Measurements from ENCODE around the gene MPZL1.
A peak's percentile ranks its signal among the peaks of the same experiment; 100 is the strongest.
"Not testable (repeated sequence)": the region's sequence is repeated elsewhere in the genome, so short reads cannot be mapped to it uniquely, and the experiment has no call there.

MPZL1 gene

DNA sequence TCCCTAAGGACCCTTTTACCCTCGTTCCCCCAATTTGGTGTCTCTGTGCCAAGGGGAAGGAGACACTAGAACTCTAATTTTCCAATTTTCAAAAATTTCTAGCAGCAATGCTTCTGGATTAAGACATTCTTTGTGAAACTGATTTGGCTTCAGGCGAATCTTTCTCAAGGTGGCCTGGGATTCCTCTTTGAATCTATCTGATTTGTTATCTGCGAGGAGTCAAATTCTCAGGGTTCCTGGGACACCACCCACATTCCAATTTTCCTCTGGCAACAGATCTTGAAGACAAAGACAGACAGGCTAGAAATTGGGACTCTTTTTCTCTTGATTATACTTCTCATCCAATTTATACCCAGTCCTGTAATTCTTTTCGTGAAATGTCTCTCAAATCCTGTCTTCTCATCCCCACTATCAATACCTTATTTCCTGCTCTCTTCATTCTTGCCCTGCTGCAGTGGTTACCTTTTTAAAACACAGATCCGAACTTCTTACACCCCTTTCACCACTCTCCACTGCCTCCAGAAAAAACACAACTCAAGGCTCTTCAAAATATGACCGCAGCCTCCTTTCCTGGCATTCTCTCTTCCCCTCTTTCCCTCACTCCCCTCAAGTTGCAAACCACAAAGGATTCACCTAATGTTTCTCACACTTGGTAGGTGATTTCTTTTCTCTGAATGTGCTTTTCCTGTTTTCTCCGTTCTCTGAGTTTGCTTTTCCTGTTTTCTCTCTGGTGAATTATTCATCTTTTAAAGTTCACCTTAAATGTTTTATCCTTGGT is 2.7 kb upstream of the MPZL1 start:
- DNase-seq, result no peak

DNA sequence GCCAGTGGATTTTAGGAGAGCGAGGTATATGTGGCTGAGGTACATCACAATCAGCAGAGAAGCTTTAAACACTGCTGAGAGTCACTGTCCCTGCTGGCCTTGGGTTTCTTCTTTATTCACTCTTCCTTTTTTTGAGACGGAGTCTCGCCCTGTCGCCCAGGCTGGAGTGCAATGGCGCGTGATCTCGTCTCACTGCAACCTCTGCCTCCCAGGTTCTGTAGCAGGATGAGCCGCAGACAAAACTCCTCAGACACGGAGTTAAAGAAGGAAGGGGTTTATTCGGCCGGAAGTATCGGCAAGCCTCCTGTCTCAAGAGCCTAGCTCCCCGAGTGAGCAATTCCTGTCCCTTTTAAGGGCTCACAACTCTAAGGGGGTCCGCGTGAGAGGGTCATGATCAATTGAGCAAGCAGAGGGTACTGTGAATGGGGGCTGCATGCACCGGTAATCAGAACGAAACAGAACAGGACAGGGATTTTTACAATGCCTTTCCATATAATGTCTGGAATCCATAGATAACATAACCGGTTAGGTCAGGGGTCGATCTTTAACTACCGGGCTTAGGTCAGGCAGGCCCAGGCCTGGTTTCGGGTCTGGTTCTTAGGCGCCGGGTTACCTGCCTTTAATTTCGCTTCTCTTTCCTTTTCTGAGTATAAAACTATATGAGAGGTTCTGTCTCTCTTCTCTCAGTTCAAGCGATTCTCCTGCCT is 1.9 kb upstream of the MPZL1 start:
- peak in 1 of 56 donors; percentile 5 for DNase-seq

DNA sequence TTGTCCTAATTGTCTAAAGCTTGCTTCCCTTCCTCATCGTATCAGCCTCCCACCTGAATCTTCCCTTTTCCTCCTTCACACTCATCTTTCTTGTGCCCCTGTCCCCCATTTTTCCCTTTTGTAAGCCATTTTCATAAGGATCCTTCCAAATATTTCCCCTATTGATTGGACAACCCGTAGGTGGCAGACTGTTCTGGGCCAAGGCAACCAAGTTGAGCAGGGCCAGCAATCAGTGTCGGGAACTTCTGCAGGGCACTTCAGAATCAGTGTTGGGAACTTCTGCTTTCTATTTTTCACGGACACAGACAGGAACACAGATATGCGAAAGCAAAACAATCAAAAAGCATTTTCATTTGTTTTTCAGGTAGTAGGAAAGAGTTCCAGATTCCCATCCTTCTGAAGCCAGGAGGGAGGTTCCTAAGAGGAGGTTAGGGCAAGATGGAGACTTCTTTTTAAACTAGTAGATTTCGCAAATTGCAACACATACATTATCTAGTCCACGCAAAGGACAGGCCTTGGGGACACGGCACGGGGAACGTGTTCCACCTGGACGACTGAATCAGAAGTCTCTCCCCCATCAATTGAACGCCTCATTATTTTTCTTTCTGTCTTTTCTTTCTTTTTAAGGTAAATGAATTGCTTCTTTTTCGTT is 691 bp upstream of the MPZL1 start:
- peak in 43 of 56 donors; percentile 1 to 59 (median 28) for DNase-seq

DNA sequence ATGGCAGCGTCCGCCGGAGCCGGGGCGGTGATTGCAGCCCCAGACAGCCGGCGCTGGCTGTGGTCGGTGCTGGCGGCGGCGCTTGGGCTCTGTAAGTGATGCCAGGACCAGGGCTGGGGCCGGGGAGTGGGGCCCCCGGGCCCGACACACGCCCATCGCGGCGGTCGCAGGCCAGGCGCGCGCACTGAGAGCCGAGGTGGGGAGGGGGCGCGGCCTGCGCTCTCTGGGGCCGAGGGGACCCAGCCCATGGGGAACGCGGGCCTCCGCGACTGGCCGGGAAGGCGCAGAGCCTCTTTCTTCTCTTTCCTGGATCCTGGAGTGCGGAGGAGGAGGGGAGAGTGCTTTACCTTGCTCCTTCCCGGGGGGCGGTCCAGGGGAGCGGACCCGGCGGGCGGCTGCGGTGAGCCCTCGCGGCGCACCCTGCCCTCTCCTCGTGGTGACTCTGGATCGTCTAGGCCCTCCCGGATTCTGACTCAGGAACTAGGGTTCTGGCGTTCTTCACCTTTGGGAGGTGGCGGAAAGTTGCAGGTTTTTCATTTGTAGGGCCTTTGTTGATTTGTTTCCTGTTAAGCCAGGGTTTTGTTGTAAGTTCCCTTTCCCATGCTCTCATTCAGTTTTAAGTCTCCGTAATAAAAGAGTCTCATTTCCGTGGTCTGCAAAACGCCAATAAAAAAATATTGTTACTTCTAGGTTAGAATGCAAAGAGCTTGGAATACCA is 529 bp downstream of the MPZL1 start:
- peak in 14 of 56 donors; percentile 15 to 62 (median 42) for DNase-seq

DNA sequence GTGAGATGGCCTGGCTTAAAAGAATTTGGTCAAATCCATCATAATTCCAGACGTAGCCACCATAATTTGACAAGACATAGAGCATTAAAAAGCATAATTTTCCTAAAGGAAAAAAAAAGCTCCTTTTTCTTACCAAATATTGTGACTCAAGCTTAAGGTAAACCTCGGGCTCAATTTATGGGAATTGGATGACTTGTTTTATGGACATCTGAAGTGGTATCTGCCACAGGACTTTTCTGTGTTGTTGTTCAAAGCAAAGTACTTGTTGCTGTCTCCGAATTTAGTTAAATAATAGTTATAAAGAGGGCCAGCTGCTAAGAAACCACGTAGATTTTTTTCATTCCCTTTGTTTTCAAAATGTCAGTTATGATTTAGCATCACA is 1.1 kb downstream of the MPZL1 start:
- DNase-seq, result no peak

DNA sequence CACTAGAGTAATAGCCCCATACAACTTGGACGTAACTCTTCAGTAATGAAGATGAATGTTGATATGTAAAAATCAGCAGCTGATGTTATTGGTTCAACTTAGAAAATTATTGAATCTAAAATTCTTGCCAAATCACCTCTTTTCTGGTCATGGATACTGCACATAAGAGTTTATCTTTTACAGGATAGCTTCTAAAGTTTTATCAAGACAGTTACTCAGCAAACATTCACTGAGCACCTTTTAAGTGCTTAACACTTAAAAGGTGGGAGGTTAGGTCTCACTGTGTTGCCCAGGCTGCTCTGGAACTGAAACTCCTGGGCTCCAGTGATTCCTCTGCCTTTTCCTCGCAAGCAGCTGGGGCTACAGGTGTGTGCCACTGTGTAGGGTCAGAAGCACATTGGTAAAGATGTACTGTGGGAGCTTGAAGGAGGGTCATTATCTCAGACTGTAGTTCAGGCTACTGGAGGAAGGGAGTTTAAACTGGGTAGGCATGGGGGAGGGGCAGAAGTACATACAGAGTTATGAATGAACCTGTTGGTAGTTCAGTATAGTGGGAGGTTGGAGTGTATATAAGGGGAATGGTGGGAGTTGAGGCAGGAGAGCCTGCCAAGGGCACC is 2.0 kb downstream of the MPZL1 start:
- DNase-seq, result no peak

DNA sequence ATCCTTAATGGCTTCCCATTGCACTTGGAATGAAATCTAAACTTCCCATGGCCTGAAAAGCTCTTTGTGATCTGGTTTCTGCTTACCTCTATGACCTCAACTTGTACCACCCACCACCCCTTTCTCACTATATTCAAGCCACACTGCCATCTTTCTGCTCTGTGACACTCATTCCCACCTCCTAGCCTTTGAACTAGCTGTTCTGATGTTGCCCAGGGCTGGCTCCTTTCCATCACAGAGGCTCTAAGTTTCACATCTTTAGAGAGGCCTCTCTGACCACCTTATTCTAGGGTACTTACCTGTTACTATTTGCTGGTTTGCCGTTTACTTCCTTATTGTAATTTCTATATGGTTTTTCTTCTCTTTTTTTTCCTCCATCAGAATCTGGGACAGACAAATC is 4.2 kb downstream of the MPZL1 start:
- no peak for DNase-seq

DNA sequence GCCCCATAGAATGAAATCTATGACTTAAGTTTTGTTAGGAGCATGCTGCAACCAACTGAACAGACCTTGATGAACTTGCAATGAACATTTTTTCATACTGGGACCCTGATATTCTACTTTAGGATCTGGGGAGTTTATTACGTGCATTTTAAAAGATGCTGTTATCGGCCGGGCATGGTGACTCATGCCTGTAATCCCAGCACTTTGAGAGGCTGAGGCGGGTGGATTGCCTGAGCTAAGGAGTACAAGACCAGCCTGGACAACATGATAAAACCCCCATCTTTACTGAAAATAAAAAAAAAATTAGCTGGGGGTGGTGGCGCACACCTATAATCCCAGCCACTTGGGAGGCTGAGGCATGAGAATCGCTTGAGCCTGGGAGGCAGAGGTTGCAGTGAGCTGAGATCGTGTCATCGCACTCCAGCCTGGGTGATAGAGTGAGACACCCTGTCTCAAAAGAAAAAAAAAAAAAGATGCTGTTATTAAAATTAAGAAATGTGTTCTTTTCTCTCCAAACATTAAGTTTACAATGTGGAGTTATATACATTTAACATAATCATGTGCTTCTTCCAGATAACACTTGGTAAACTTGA is 7.1 kb downstream of the MPZL1 start:
- DNase-seq, result no peak

DNA sequence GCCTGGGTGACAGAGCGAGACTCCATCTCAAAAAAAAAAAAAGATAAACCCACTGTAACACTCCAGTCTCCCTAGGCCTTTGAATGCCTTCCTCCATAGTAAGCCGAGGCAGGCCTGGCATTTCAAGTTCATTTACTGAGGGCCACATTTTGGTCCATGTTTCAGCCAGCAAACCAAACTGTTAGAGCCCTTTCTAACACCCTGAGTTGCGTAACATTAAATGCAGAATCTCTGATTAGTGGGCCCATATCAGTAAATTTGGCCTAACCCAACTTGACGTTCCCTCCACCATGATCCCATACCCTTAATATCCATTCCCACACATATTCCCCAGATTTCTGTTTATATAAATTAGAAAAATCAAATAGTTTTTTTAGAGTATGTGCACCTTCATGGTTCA is 12.4 kb downstream of the MPZL1 start:
- no peak for DNase-seq

DNA sequence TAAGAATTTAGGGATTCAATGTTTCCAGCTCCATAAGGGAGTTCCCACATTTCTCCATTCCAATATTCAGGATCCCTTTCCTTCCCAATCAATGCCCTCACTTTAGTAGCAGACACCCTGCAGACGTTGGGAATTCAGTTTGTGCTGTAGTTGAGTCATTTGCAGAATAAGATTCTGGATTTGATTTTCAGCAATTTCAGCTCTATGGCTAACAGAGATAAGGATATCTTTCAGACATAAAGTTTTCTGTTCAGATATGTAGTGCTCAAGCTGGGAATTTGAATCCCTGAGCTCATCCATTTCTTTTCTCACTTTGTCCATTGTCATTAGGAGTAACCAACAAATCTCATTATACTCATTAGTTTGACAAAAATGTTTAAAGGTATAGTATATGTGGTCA is 13.1 kb downstream of the MPZL1 start:
- no peak for DNase-seq

DNA sequence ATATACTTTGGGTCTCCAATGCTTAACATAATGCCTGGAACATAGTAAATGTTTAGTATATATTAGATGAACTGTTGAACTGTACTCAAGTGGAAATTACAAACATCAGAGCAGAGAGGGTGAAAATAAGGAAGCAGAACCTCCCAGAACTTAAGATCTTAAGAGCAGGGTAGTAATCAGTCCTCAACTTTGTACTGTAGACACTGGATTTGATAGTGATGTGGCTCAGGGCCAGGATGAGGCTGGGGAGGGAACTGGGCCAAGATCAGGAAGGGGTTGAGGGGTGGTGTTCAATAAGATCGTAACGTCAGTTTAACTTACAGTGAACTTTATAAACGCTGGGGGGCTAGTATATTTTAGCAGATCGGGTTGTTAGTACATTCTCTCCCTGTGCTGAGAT is 15.4 kb downstream of the MPZL1 start:
- DNase-seq, result no peak

DNA sequence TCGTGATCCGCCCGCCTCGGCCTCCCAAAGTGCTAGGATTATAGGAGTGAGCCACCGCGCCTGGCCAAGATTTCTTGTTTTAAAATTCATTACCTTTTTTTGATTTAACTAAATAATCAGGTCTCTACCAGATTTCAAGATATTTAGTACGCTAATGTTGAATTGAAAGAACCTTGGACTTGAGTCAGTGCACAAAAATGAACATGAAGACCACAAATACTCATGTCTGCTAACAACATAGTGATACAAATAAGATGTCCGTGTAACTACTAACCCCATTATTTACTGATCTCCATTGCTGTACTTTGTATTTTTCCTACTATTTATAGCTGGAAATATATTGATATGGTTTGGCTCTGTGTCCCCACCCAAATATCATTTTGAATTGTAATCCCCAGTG is 16.4 kb downstream of the MPZL1 start:
- DNase-seq, result no peak

DNA sequence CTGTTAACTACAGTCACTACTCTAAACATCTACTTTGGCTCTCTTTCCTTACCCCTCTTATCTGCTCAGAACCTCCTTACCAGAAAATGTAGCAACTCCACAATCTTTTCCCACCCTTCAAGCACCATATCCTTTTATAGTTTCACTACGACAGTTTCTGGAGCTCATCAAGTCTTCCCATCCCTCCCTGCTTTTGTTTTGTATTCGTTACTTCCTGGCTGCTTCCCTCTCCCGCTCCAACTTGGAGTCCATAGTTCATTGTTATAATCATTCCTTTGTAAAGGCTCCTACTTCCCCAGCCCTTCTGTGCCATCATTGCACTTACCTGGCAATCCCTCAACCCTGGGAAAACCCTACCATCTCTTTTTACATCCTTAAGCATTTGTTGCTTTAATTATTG is 18.0 kb downstream of the MPZL1 start:
- DNase-seq, result no peak

DNA sequence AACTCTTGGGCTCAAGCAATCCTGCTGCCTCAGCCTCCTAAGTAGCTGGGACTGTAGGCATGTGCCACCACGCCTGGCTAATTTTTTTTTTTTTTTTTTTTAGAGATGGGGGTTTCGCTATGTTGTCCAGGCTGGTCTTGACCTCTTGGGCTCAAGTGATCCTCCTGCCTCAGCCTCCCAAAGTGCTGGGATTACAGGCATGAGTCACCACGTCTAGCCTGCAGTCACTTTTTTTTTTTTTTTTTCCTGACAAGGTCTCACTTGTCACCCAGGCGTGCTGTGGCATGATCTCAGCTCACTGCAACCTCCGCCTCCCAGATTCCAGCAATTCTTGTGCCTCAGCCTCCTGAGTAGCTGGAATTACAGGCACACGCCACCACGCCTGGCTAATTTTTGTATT is 19.3 kb downstream of the MPZL1 start:
- not testable (repeated sequence) for DNase-seq

DNA sequence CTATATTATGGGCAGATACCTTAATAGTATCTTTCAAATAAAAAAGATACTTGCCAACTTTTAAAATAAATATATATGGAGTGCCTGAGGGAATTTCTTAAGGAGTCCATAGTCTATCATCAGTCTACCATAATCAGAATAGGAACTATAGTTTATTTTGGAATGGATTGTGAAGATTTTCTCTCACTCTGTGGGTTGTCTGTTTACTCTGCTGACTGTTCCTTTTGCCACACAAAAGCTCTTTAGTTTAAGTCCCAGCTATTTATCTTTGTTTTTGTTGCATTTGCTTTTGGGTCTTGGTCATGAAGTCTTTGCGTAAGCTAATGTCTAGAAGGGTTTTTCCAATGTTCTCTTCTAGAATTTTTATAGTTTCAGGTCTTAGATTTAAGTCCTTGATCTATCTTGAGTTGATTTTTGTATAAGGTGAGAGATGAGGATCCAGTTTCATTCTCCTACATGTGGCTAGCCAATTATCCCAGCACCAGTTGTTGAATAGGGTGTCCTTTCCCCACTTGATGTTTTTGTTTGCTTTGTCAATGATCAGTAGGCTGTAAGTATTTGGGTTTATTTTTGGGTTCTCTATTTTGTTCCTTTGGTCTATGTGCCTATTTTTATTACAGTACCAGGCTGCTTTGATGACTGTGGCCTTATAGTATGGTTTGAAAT is 20.7 kb downstream of the MPZL1 start:
- not testable (repeated sequence) for DNase-seq

DNA sequence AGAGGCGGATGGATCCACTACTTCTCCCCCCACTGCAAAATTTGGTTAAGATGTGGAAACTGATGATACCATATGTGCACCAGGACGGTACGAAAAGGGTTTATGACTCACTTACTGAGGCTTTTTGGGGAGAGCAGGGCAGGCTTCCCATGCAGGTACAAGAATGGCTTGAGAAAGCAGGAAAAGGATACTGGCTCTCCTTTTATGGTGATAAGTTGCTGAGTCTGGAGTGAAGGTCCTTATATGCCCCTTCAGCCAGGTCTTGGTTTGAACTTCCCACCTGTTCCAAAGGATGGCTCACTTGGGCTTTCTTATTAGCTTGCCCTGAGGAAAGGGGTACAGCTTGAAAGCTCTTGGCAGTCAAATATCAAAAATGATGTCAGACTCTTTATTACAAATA is 23.1 kb downstream of the MPZL1 start:
- no peak for DNase-seq

DNA sequence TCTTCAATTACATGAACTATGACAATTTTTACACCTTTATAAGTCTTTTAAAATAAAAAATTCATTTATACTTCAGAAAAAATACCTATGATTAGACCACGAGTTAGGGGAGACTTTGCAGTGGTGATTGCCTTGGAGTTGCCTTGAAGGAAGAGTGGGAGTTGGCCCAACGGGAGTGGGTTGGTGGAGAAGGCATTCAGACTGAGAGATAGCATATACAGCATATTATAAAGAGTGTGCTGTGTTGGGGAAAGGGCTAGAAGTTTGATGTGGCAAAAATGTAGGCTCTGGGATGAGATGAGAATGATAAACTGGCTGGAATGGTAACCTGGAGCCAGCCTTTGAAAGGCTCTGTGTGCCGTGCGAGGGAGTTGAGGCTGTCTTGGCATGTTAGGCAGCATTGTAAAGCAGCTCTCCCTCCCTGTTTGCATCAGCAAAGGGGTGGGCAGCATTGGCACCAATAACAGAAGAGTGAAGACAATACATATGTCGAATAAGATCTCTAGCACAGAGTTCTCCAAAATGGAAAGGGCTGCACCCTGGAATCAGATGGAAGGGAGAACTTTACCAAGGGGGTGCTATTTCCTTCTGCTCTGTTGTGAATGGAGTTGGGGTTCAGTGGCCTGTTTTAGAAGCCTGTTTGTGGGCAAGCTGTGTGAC is 24.4 kb downstream of the MPZL1 start:
- DNase-seq, result no peak

DNA sequence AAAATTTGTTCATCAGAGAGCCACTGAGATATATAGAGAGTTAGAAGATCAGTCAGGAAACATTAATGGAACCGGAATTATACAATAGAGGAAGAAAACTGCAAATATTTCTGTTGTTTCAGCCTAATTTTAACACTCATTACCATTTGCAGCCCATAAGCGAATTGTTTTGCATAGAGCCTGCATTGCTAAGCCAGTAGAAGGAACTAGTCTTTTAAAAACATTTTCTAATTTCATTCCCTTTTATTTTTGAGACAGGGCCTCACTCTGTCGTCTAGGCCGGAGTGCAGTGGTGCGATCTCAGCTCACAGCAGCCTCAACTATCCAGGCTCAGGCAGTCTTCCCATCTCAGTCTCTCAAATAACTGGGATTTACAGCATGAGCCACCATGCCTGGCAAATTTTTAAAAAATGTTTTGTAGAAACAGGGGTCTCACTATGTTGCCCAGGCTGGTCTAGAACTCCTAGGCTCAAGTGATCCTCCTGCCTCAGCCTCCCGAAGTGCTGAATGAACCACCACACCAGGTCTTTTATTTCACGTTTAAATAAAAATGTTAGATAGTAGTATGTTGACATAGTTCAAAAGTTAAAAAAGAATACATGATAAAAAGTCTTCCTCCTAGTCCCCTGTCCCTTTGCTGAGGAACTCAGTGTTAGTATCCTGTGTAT is 25.3 kb downstream of the MPZL1 start:
- DNase-seq, result no peak

DNA sequence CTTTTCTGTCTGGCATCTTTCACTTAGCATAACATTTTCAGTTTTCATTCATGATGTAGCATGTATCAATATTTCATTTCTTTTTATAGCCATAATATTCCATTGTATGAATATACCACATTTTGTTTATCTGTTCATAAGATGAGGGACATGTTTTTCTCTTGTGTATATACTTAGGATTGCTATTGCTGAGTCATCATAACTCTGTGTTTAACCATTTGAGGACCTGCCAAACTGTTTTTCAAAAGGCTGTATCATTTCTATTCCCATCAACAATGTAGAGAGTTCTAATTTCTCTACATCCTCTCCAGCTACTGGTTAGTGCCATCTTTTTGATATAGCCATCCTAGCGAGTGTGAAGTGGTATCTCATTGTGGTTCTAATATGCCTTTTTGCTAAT is 26.2 kb downstream of the MPZL1 start:
- DNase-seq, result no peak
